Ovary (tissue), 3 donors: ENCODE data around the gene TOMM34.

Experiments
- CTCF ChIP-seq, 3 donors: fragments of 450-650 bp in 2 of 3; fragments of 200-600 bp in 1 of 3; IDR thresholded peaks; one replicate each; pipeline versions ENCODE4 v1.5.1 to v1.8.0; 2016 to 2022; ENCODE audit warnings: antibody characterized with exemption in 3 of 3, mild to moderate bottlenecking in 1 of 3
- POLR2A ChIP-seq: fragments of 450-650 bp; IDR thresholded peaks from one replicate; pipeline ENCODE4 v1.6.1; 2017; ENCODE audit warnings: antibody characterized with exemption, mild to moderate bottlenecking, moderate library complexity
- donor health status: DM: no; HTN: no; CAD: no.

- TF ChIP-seq CTCF (IDR thresholded peaks at IDR 0.05) = no peak
- TF ChIP-seq POLR2A = no peak
Measured at GRCh38 chr20:44954211-44954610, 6.0 kb downstream of the TOMM34 start.
